HL-60 (cell line): ENCODE results near the gene SAAL1.
"Not testable (repeated sequence)": the region's sequence is repeated elsewhere in the genome, so short reads cannot be mapped to it uniquely, and the experiment has no call there.

Experiments used
- DNase-seq, 2 experiments: peaks; one replicate each; pipeline ENCODE4 v3.0.0-alpha.2; 2010 to 2020; ENCODE audit warnings: low read depth in 1 of 2, low spot score in 1 of 2
- H3K27ac ChIP-seq: fragments of 250-450 bp; sonication (Bioruptor Pico); replicated peaks from 2 replicates; pipeline ENCODE4 v1.5.1; 2020; ENCODE audit warnings: mild to moderate bottlenecking, moderate library complexity
- H3K27me3 ChIP-seq: fragments of 250-450 bp; sonication (Bioruptor Pico); 2 replicates; pipeline ENCODE4 v1.5.1; 2021; ENCODE audit warnings: mild to moderate bottlenecking, moderate library complexity; ENCODE audit not compliant: insufficient read depth, poor library complexity, severe bottlenecking
- H3K4me3 ChIP-seq: replicated peaks from 2 replicates; pipeline ENCODE4 v1.5.1; 2011; ENCODE audit warnings: mild to moderate bottlenecking, control low read depth, low read length; ENCODE audit not compliant: insufficient read depth
- CTCF ChIP-seq: IDR thresholded peaks from one replicate; pipeline ENCODE4 v1.5.1; 2011; ENCODE audit warnings: low read length, control low read depth, inconsistent platforms; ENCODE audit not compliant: insufficient read depth
- GABPA ChIP-seq: IDR thresholded peaks from 2 replicates; pipeline ENCODE4 v1.6.1; 2012; ENCODE audit warnings: low read depth
- POLR2AphosphoS5 ChIP-seq: IDR thresholded peaks from 2 replicates; pipeline ENCODE4 v1.6.1; 2012; ENCODE audit warnings: low read depth
- REST ChIP-seq: IDR thresholded peaks from 2 replicates; pipeline ENCODE4 v1.6.1; 2012; ENCODE audit warnings: low read depth; ENCODE audit not compliant: insufficient replicate concordance
- SPI1 ChIP-seq: IDR thresholded peaks from 2 replicates; pipeline ENCODE4 v1.6.1; 2012; ENCODE audit warnings: low read depth, mild to moderate bottlenecking, borderline replicate concordance

Gene SAAL1

GRCh38 chr11:18137186-18137800 is 31.4 kb upstream of the SAAL1 start:
- TF ChIP-seq POLR2AphosphoS5 = no peak
- no peak for TF ChIP-seq SPI1
- no peak for TF ChIP-seq CTCF
- no peak for TF ChIP-seq GABPA
- no peak for TF ChIP-seq REST
- no peak overlapping the region for H3K27ac ChIP-seq
- H3K27me3 ChIP-seq = peaks cover 7% of the 10 kb centered on the region
- no peak overlapping the region for H3K4me3 ChIP-seq
- DNase-seq = no peak

GRCh38 chr11:18135308-18135707 is 29.4 kb upstream of the SAAL1 start:
- TF ChIP-seq POLR2AphosphoS5 (no peak), CTCF (no peak), REST (no peak), SPI1 (no peak), GABPA (no peak)
- Histone ChIP-seq H3K27ac (no peak overlapping the region), H3K4me3 (no peak overlapping the region), H3K27me3 (peaks cover 7% of the 10 kb centered on the region)
- no peak for DNase-seq

GRCh38 chr11:18132341-18132740 is 26.5 kb upstream of the SAAL1 start, which contains the start of gene MRGPRX3:
TSS of gene MRGPRX3 (plus strand) at chr11:18132571. CDS start at chr11:18137203, 4,632 bp downstream.
- Histone ChIP-seq H3K27ac (no peak within 1 kb of the TSS), H3K27me3 (peaks cover 4% of the 10 kb centered on the region), H3K4me3 (no peak within 1 kb of the TSS)
- TF ChIP-seq CTCF (no peak), GABPA (no peak), POLR2AphosphoS5 (no peak), SPI1 (no peak), REST (no peak)
- DNase-seq = no peak

GRCh38 chr11:18131115-18131514 is 25.2 kb upstream of the SAAL1 start:
- not testable (repeated sequence) for DNase-seq, H3K27ac ChIP-seq, H3K4me3 ChIP-seq, H3K27me3 ChIP-seq

GRCh38 chr11:18121331-18121828 is 15.5 kb upstream of the SAAL1 start:
- H3K27ac ChIP-seq, DNase-seq, H3K4me3 ChIP-seq, H3K27me3 ChIP-seq: not testable (repeated sequence)
